ENCODE measurements around the gene IDI1. TPM values are rescaled to one million over a fixed set of nuclear protein-coding genes. Genes with fewer than 3 reads are reported as not detected.
"Not testable (repeated sequence)": the region's sequence is repeated elsewhere in the genome, so short reads cannot be mapped to it uniquely, and the experiment has no call there.

Gene IDI1
- total RNA-seq, 4 donors from 2014 or later = 10.8 to 64.2 (median 17.9) TPM

DNA sequence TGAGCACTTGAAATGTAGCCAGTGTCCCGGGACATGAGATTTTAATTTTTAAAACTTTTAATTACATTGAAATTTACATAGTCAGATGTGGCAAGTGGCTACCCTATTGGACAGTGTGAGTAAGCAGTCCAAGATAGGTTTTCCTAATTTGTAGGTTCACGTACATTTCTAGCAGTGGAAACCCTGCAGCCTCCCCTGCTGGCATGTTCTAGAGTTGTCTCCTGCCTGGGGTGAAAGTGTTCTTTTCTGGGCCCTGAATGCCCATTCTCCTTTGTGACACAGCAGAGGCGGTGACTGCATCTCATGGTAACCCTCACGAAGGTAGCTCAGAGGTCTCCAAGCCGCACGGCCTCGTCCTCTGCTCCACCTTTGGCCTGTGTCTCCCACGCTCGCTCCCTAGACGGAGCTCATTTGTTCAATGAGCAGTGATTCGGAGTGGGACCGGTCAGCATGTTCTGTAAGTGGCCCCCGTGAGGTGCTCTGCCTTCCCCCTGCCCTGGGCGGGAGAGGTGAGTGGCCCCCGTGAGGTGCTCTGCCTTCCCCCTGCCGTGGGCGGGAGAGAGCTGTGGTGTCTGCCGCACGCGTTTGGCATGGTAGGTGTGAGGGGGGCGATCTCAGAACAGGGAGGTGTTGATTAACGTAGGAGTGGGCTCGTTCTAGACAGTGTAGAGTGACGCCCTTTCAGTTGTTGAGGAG lies 25.3 kb upstream of the IDI1 start:
- Histone ChIP-seq H3K27ac (no peak overlapping the region), H3K36me3 (no peaks in the 10 kb centered on the region), H3K4me1 (no peaks in the 10 kb centered on the region), H3K4me3 (no peak overlapping the region), H3K27me3 (no peaks in the 10 kb centered on the region), H3K9me3 (no peaks in the 10 kb centered on the region)
- TF ChIP-seq, protein P1, sequence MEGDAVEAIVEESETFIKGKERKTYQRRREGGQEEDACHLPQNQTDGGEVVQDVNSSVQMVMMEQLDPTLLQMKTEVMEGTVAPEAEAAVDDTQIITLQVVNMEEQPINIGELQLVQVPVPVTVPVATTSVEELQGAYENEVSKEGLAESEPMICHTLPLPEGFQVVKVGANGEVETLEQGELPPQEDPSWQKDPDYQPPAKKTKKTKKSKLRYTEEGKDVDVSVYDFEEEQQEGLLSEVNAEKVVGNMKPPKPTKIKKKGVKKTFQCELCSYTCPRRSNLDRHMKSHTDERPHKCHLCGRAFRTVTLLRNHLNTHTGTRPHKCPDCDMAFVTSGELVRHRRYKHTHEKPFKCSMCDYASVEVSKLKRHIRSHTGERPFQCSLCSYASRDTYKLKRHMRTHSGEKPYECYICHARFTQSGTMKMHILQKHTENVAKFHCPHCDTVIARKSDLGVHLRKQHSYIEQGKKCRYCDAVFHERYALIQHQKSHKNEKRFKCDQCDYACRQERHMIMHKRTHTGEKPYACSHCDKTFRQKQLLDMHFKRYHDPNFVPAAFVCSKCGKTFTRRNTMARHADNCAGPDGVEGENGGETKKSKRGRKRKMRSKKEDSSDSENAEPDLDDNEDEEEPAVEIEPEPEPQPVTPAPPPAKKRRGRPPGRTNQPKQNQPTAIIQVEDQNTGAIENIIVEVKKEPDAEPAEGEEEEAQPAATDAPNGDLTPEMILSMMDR (IDR thresholded peaks at IDR 0.05) = no peak
- no peak for TF ChIP-seq POLR2A (IDR thresholded peaks at IDR 0.05)
- DNase-seq = no peak
- intact Hi-C loops (cut with DNase I; ENCODE audit: low total_unique reads) = no loop called here

DNA sequence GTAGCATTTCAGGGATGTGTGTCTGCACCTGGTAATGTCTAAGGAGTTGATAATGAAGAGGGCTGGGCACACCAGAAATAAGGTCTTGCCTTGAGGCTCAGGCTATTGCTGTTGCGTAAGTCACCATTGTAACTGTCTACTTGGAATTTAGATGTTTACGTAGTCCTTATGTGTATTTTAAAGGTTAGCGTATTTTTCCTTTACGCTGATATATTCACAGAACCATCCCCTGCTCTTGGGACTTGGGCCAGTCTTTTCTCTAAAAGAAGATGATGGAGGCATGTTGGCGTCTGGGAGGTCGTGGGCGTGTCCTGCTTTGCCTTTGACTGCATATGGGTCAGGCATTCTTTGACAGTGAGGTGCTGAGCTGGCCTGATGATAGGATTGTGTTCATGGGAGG lies 22.0 kb upstream of the IDI1 start:
- no peaks in the 10 kb centered on the region for H3K27me3 ChIP-seq
- no peak overlapping the region for H3K27ac ChIP-seq
- no peak overlapping the region for H3K4me3 ChIP-seq

DNA sequence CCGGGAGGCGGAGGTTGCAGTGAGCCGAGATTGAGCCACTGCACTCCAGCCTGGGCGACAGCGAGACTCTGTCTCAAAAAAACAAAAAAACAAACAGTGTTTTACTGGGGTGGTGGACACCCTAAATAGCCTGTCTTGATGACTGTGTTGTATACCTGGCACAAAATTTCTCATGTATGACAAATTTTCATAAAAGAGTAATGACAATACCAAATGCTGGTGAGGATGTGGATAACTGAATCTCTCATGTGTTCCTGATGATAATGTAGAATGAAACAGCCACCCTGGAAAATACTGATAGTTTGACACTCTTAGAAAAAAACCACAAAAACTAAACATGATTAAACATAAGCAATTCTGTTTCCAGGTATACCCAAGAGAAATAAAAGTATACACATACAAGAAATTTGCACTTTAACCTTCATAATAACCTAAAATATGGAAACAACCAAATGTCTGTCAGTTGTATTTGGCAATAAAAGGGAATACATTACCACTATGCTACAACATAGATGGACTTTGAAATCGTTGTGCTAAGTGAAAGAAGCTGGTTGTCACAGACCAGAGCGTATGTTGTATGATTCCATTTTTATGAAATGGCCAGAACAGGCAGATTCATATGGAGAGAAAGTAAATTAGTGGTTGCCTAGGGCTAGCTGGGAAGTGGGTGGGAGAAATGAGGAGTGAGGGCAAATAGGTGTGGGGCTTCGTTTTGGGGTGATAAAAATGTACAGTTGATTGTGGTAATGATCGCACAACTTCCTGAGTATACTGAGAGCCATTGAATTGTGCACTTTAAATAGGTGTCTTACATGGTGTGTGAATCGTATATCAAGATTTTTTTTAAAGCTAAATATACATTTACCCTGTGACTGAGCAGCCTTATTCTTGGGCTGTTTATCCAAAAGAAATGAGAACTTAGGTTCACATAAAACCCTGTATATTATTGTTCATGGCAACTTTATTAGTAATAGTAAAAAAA lies 19.8 kb upstream of the IDI1 start:
- H3K9me3 ChIP-seq = no peaks in the 10 kb centered on the region
- H3K27ac ChIP-seq = no peak overlapping the region
- H3K36me3 ChIP-seq = no peaks in the 10 kb centered on the region
- no peaks in the 10 kb centered on the region for H3K4me1 ChIP-seq
- intact Hi-C loops (cut with DNase I; ENCODE audit: low total_unique reads) = no loop called here
- no peak for DNase-seq
- no peaks in the 10 kb centered on the region for H3K27me3 ChIP-seq
- no peak for TF ChIP-seq POLR2A (IDR thresholded peaks at IDR 0.05)
- TF ChIP-seq, protein P1 (IDR thresholded peaks at IDR 0.05) = no peak
- H3K4me3 ChIP-seq = no peak overlapping the region

More for the DNA sequence above, 22.0 kb upstream of the IDI1 start:
- H3K36me3 ChIP-seq = no peaks in the 10 kb centered on the region
- H3K9me3 ChIP-seq = no peaks in the 10 kb centered on the region
- H3K4me1 ChIP-seq = no peaks in the 10 kb centered on the region
- no peak for TF ChIP-seq POLR2A (IDR thresholded peaks at IDR 0.05)
- TF ChIP-seq, protein P1 (IDR thresholded peaks at IDR 0.05) = no peak
- intact Hi-C loops (cut with DNase I; ENCODE audit: low total_unique reads) = no loop called here
- no peak for DNase-seq

DNA sequence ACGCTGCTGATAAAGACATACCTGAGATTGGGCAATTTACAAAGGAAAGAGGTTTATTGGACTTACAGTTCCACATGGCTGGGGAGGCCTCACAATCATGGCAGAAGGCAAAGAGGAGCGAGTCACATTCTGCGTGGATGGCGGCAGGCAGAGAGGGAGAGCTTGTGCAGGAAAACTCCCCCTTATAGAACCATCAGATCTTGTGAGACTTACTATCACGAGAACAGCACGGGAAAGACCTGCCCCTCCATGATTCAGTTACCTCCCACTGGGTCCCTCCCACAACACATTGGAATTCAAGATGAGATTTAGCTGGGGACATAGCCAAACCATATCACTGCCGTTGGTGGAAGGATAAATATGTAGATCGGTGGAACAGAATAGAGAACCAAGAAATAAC lies 17.8 kb upstream of the IDI1 start:
- H3K9me3 ChIP-seq; DNase-seq; intact Hi-C loops (cut with DNase I; ENCODE audit: low total_unique reads); H3K4me1 ChIP-seq; H3K36me3 ChIP-seq; H3K27me3 ChIP-seq; H3K27ac ChIP-seq; H3K4me3 ChIP-seq: not testable (repeated sequence)

DNA sequence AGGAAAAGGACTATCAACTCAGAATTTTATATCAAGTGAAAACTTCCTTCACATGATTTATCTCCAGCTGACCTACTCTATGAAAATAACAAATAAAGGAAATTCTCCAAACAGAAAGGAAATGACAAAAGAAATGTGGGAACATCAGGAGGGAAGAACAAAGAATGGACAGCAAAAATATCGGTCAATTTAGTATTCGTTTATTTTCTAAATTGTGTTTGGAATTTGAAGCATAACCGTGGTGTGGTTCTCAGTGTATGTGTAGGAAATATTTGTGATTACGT lies 16.0 kb upstream of the IDI1 start:
- Histone ChIP-seq H3K4me3 (no peak overlapping the region), H3K27ac (no peak overlapping the region), H3K27me3 (no peaks in the 10 kb centered on the region), H3K36me3 (no peaks in the 10 kb centered on the region), H3K9me3 (no peaks in the 10 kb centered on the region), H3K4me1 (no peaks in the 10 kb centered on the region)
- DNase-seq = no peak
- TF ChIP-seq, protein P1 (IDR thresholded peaks at IDR 0.05) = no peak
- no peak for TF ChIP-seq POLR2A (IDR thresholded peaks at IDR 0.05)
- intact Hi-C loops (cut with DNase I; ENCODE audit: low total_unique reads) = no loop called here

All from uterus (tissue), 4 donors.